ENCODE data around the gene ZNF91.
"Not testable (repeated sequence)": the region's sequence is repeated elsewhere in the genome, so short reads cannot be mapped to it uniquely, and the experiment has no call there.

ZNF91 gene

DNA sequence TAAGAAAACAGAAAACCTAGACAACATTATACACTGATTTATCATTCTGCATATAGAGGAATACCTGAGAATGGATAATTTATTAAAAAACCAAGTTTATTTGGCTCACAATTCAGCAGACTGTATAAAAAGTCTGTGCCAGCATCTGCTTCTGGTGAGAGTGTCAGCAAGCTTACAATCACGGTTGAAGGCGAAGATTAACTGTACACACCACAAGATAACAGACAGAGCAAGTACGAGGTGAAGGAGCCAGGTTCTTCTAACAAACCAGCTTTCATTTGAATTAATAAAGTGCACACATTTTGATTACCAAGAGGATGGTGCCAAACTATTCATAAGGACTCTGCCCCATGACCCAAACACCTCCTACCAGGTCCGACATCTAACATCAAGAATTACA is 28.8 kb downstream of the ZNF91 start (continued):
- TF ChIP-seq ZSCAN18 (tag by site-specific recombination; IDR thresholded peaks at IDR 0.05): no peak

DNA sequence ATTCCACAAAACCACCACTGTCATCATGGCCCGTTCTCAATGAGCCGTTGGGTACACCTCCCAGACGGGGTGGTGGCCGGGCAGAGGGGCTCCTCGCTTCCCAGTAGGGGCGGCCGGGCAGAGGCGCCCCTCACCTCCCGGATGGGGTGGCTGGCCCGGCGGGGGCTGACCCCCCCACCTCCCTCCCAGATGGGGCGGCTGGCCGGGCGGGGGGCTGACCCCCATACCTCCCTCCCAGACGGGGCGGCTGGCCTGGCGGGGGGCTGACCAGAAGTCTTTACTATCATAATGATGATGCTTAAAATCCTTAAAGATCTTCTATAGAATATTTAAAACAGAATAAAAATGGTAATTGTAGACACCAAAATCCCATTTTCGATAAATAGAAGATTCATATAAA is 29.2 kb downstream of the ZNF91 start:
- H3K36me3 ChIP-seq (ENCODE audit: control insufficient read depth in 2 of 2, insufficient read depth in 1 of 2, low read length in 2 of 2): peaks cover 0 to 54% of the 10 kb centered on the region in 2 experiments; a peak in 2 of 3 replicates
- H3K4me3 ChIP-seq (ENCODE audit: low read depth, low read length); POLR2A ChIA-PET; CTCF ChIA-PET; H3K4me1 ChIP-seq (ENCODE audit: control insufficient read depth, insufficient read depth, low read length); H3K27ac ChIP-seq (ENCODE audit: extremely low read depth, low read depth, low read length); H3K9me3 ChIP-seq (ENCODE audit: control insufficient read depth, insufficient read depth, low read depth, low read length): not testable (repeated sequence)

GRCh38 chr19:23365222-23365621 is 30.0 kb downstream of the ZNF91 start:
- CTCF ChIA-PET: interaction anchor here (0.6 kb wide), 1 partner anchor 37 kb away, joined by 4 read pairs; no protein-coding TSS in a partner anchor
- H3K9me3 ChIP-seq (ENCODE audit: control insufficient read depth, insufficient read depth, low read depth, low read length): no peaks in the 10 kb centered on the region
- TF ChIP-seq ZNF624 (tag by site-specific recombination; IDR thresholded peaks at IDR 0.05) (no peak), ZNF341 (tag by site-specific recombination; IDR thresholded peaks at IDR 0.05; ENCODE audit: low read depth) (no peak), ZFP41 (tag by site-specific recombination; IDR thresholded peaks at IDR 0.05; ENCODE audit: borderline replicate concordance) (no peak), ZNF580 (tag by site-specific recombination; IDR thresholded peaks at IDR 0.05) (no peak), ZNF23 (tag by site-specific recombination; IDR thresholded peaks at IDR 0.05; ENCODE audit: borderline replicate concordance) (no peak), ZIC2 (tag by site-specific recombination; IDR thresholded peaks at IDR 0.05) (no peak), SP2 (tag by site-specific recombination; IDR thresholded peaks at IDR 0.05) (no peak), SCRT2 (tag by site-specific recombination; IDR thresholded peaks at IDR 0.05) (no peak), ZNF114 (tag by site-specific recombination; IDR thresholded peaks at IDR 0.05) (no peak), ZNF843 (tag by site-specific recombination; IDR thresholded peaks at IDR 0.05) (no peak), OVOL3 (tag by site-specific recombination; IDR thresholded peaks at IDR 0.05) (no peak), MZF1 (tag by site-specific recombination; IDR thresholded peaks at IDR 0.05; ENCODE audit: borderline replicate concordance) (no peak)
- TF ChIP-seq, protein P1, sequence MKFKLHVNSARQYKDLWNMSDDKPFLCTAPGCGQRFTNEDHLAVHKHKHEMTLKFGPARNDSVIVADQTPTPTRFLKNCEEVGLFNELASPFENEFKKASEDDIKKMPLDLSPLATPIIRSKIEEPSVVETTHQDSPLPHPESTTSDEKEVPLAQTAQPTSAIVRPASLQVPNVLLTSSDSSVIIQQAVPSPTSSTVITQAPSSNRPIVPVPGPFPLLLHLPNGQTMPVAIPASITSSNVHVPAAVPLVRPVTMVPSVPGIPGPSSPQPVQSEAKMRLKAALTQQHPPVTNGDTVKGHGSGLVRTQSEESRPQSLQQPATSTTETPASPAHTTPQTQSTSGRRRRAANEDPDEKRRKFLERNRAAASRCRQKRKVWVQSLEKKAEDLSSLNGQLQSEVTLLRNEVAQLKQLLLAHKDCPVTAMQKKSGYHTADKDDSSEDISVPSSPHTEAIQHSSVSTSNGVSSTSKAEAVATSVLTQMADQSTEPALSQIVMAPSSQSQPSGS (tag by site-specific recombination; IDR thresholded peaks at IDR 0.05; ENCODE audit: low read depth): no peak
- TF ChIP-seq, protein P2, sequence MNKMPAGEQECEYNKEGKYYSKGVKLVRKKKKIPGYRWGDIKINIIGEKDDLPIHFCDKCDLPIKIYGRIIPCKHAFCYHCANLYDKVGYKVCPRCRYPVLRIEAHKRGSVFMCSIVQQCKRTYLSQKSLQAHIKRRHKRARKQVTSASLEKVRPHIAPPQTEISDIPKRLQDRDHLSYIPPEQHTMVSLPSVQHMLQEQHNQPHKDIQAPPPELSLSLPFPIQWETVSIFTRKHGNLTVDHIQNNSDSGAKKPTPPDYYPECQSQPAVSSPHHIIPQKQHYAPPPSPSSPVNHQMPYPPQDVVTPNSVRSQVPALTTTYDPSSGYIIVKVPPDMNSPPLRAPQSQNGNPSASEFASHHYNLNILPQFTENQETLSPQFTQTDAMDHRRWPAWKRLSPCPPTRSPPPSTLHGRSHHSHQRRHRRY (tag by site-specific recombination; IDR thresholded peaks at IDR 0.05): no peak
- TF ChIP-seq, protein P3, sequence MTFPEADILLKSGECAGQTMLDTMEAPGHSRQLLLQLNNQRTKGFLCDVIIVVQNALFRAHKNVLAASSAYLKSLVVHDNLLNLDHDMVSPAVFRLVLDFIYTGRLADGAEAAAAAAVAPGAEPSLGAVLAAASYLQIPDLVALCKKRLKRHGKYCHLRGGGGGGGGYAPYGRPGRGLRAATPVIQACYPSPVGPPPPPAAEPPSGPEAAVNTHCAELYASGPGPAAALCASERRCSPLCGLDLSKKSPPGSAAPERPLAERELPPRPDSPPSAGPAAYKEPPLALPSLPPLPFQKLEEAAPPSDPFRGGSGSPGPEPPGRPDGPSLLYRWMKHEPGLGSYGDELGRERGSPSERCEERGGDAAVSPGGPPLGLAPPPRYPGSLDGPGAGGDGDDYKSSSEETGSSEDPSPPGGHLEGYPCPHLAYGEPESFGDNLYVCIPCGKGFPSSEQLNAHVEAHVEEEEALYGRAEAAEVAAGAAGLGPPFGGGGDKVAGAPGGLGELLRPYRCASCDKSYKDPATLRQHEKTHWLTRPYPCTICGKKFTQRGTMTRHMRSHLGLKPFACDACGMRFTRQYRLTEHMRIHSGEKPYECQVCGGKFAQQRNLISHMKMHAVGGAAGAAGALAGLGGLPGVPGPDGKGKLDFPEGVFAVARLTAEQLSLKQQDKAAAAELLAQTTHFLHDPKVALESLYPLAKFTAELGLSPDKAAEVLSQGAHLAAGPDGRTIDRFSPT (tag by site-specific recombination; IDR thresholded peaks at IDR 0.05): no peak
- no peak overlapping the region for H3K27ac ChIP-seq (ENCODE audit: extremely low read depth, low read depth, low read length)
- peaks cover 0 to 46% of the 10 kb centered on the region in 2 experiments; a peak in 2 of 3 replicates for H3K36me3 ChIP-seq (ENCODE audit: control insufficient read depth in 2 of 2, insufficient read depth in 1 of 2, low read length in 2 of 2)
- no peak overlapping the region for H3K4me3 ChIP-seq (ENCODE audit: low read depth, low read length)
- POLR2A ChIA-PET: no interaction called here
- H3K4me1 ChIP-seq (ENCODE audit: control insufficient read depth, insufficient read depth, low read length): no peaks in the 10 kb centered on the region

All from HEK293 (cell line).